Stimulated activated CD4-positive, alpha-beta T cell treated with anti-CD3 and anti-CD28 coated beads, Interleukin-12 subunit alpha, Interleukin-12 subunit beta, amount 100 ng/mL, for 48 hours (primary cell): Measurements from ENCODE around the gene TAF5L.

Experiments
- DNase-seq, 3 donors: peaks; one replicate each; pipeline ENCODE4 v3.0.0-alpha.2; 2020; ENCODE audit warnings: low read depth in 2 of 3, low spot score in 1 of 3

Gene TAF5L

GRCh38 chr1:229625915-229626831 is at the start of gene TAF5L, which contains the start of gene URB2:
Gene TAF5L, minus strand, starts transcription at chr1:229626122. Its CDS starts 11,640 bp downstream, at chr1:229614482.
Gene URB2, plus strand, starts transcription at chr1:229626247. Its CDS starts 1,387 bp downstream, at chr1:229627634.
- DNase-seq: peak; percentile 69 to 81 (median 76)

GRCh38 chr1:229675396-229675795 is 49.5 kb upstream of the TAF5L start:
- DNase-seq: no peak

- DNase-seq: no peak
These were observed 48.1 kb upstream of the TAF5L start for GRCh38 chr1:229674042-229674441.

GRCh38 chr1:229672246-229672645 is 46.3 kb upstream of the TAF5L start:
- DNase-seq: no peak

GRCh38 chr1:229671310-229671709 is 45.4 kb upstream of the TAF5L start:
- DNase-seq: no peak

GRCh38 chr1:229669333-229669732 is 43.4 kb upstream of the TAF5L start:
- DNase-seq: no peak

- DNase-seq: no peak
These were observed 40.7 kb upstream of the TAF5L start for GRCh38 chr1:229666585-229666984.

- no peak for DNase-seq
These were observed 40.1 kb upstream of the TAF5L start for GRCh38 chr1:229665912-229666558.

- DNase-seq: peak; percentile 84 to 89 (median 84)
These were observed 38.3 kb upstream of the TAF5L start for GRCh38 chr1:229664133-229664689.

- DNase-seq: no peak
These were observed 36.0 kb upstream of the TAF5L start for GRCh38 chr1:229661897-229662296.

GRCh38 chr1:229661022-229661877 is 35.3 kb upstream of the TAF5L start:
- DNase-seq: peak; percentile 49 to 70 (median 53)

- no peak for DNase-seq
These were observed 32.3 kb upstream of the TAF5L start for GRCh38 chr1:229657993-229658755.

- DNase-seq: no peak
These were observed 29.9 kb upstream of the TAF5L start for GRCh38 chr1:229655781-229656180.

- DNase-seq: no peak
These were observed 27.5 kb upstream of the TAF5L start for GRCh38 chr1:229653420-229653819.

- DNase-seq: no peak
These were observed 25.6 kb upstream of the TAF5L start for GRCh38 chr1:229651546-229651945.

GRCh38 chr1:229650045-229650444 is 24.1 kb upstream of the TAF5L start:
- DNase-seq: no peak

- no peak for DNase-seq
These were observed 22.5 kb upstream of the TAF5L start for GRCh38 chr1:229648406-229648805.

- DNase-seq: no peak
These were observed 19.5 kb upstream of the TAF5L start for GRCh38 chr1:229645324-229645993.

GRCh38 chr1:229643996-229644745 is 18.2 kb upstream of the TAF5L start:
- DNase-seq: no peak
